Measurements from ENCODE around the gene VPS4A. TPM values are rescaled to one million over a fixed set of nuclear protein-coding genes. Genes with fewer than 3 reads are reported as not detected.
A peak's percentile ranks its signal among the peaks of the same experiment; 100 is the strongest.

The VPS4A gene
- total RNA-seq, 2 experiments from 2014 or later, result 34.3 to 35.8 TPM

DNA sequence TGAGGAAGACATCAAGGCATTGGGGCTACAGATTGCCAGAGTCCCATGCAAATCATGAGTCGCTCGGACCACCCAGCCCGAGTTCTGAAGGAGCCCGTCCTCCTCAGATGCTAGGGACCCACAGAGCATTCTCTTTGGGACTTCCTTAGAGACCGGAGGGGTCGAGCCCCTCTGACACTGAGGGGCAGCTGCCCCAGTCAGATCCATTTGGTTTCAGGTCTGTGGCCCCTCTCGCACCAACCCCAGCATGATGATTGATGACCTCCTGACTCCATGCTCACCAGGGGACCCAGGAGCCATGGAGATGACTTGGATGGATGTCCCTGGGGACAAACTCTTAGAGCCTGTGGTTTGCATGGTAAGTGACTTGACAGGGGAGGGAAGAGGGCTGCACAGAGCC, 11.2 kb downstream of the VPS4A start:
- CTCF ChIA-PET, result interaction anchor here (1.2 kb wide), 1 partner anchor 8 kb away, joined by 3 read pairs; the partner anchor contains the start of gene PDF
- Mint-ChIP-seq H3K4me1 (ENCODE audit: low read depth) (peaks cover 29% of the 10 kb centered on the region), H3K9me3 (no peaks in the 10 kb centered on the region), H3K4me3 (no peak overlapping the region), H3K27ac (no peak overlapping the region), H3K36me3 (ENCODE audit: low read depth) (peaks cover 30% of the 10 kb centered on the region), H3K27me3 (ENCODE audit: low read depth) (no peaks in the 10 kb centered on the region)
- DNase-seq, result no peak
- intact Hi-C loops (cut with micrococcal nuclease), result no loop called here

GRCh38 chr16:69323415-69323814, 12.3 kb downstream of the VPS4A start:
- Mint-ChIP-seq H3K27ac (no peak overlapping the region), H3K27me3 (ENCODE audit: low read depth) (no peaks in the 10 kb centered on the region), H3K9me3 (no peaks in the 10 kb centered on the region), H3K4me1 (ENCODE audit: low read depth) (peaks cover 37% of the 10 kb centered on the region), H3K4me3 (no peak overlapping the region), H3K36me3 (ENCODE audit: low read depth) (peaks cover 34% of the 10 kb centered on the region)
- intact Hi-C loops (cut with micrococcal nuclease), result no loop called here
- no peak for DNase-seq
- CTCF ChIA-PET, result interaction anchor here (1.5 kb wide), 1 partner anchor 11 kb away, joined by 6 read pairs; no protein-coding TSS in a partner anchor

GRCh38 chr16:69324013-69324531, 12.9 kb downstream of the VPS4A start:
- Mint-ChIP-seq H3K4me3 (no peak overlapping the region), H3K27me3 (ENCODE audit: low read depth) (no peaks in the 10 kb centered on the region), H3K9me3 (no peaks in the 10 kb centered on the region), H3K4me1 (ENCODE audit: low read depth) (peaks cover 44% of the 10 kb centered on the region), H3K27ac (no peak overlapping the region), H3K36me3 (ENCODE audit: low read depth) (peaks cover 40% of the 10 kb centered on the region)
- CTCF ChIA-PET, result interaction anchor here (1.5 kb wide), 1 partner anchor 12 kb away, joined by 6 read pairs; no protein-coding TSS in a partner anchor
- intact Hi-C loops (cut with micrococcal nuclease), result no loop called here
- no peak for DNase-seq

DNA sequence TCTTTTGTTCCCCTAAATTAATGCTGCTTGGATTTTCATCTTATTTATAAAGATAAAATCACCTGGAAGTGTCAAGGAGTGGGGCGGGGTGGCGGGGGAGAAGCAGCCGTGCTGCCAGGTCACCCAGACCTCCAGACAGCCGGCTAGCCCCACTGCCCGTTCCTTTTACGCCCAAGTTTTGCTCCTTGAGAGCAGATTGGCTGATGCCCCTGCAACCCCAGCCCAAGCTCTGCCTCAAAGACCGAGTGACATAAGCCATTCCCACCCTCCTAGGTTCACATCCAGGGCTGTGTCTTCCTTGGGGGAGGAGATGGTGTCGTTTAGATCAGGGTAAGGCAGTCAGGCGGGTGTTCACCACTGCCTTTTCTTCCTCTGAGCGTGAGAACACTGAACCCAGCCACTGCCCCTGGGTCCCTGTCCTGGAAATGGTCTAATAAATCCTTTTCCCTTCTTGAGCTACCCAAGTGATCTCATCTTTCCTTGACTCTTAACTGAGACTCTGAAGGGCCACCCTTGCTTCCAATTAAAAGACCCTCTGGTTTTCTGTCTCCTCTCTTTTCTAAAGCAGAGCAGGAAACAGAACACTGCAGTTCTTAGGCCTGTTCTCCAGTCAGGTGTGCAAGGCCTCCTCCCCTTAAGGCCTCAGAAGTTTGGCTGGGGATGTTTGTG, 13.6 kb downstream of the VPS4A start:
- Mint-ChIP-seq H3K9me3 (no peaks in the 10 kb centered on the region), H3K27me3 (ENCODE audit: low read depth) (no peaks in the 10 kb centered on the region), H3K27ac (peak overlapping the region; percentile 32), H3K4me1 (ENCODE audit: low read depth) (peaks cover 50% of the 10 kb centered on the region), H3K4me3 (no peak overlapping the region), H3K36me3 (ENCODE audit: low read depth) (peaks cover 42% of the 10 kb centered on the region)
- no peak for DNase-seq
- CTCF ChIA-PET, result no interaction called here
- intact Hi-C loops (cut with micrococcal nuclease), result no loop called here

DNA sequence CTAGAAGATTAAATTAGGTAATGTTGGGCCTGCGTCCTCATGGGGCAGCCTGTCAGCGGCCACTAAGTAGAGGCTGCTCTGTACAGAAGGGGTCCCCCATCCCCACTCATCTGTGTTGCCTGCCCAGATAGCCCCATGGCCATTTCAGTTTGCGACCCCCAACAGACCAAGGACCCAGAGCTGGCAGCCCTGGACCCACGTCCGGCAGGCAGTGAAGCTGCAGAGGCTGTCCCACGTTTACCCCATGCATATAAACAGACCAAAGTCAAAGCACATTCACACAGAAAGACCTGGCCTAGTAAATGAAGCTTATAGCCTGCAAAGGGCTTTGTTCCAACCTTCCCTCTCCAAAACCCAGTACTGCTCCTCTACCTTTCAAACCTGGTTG, 14.6 kb downstream of the VPS4A start:
- H3K4me1 Mint-ChIP-seq (ENCODE audit: low read depth), result peaks cover 50% of the 10 kb centered on the region
- H3K36me3 Mint-ChIP-seq (ENCODE audit: low read depth), result peaks cover 42% of the 10 kb centered on the region
- H3K4me3 Mint-ChIP-seq, result peak overlapping the region; percentile 2
- peak overlapping the region; percentile 43 for H3K27ac Mint-ChIP-seq
- H3K9me3 Mint-ChIP-seq, result no peaks in the 10 kb centered on the region
- CTCF ChIA-PET, result interaction anchor here (1.0 kb wide), 1 partner anchor 13 kb away, joined by 5 read pairs; the partner anchor contains the start of gene COG8
- no peak for DNase-seq
- H3K27me3 Mint-ChIP-seq (ENCODE audit: low read depth), result no peaks in the 10 kb centered on the region
- intact Hi-C loops (cut with micrococcal nuclease), result no loop called here

DNA sequence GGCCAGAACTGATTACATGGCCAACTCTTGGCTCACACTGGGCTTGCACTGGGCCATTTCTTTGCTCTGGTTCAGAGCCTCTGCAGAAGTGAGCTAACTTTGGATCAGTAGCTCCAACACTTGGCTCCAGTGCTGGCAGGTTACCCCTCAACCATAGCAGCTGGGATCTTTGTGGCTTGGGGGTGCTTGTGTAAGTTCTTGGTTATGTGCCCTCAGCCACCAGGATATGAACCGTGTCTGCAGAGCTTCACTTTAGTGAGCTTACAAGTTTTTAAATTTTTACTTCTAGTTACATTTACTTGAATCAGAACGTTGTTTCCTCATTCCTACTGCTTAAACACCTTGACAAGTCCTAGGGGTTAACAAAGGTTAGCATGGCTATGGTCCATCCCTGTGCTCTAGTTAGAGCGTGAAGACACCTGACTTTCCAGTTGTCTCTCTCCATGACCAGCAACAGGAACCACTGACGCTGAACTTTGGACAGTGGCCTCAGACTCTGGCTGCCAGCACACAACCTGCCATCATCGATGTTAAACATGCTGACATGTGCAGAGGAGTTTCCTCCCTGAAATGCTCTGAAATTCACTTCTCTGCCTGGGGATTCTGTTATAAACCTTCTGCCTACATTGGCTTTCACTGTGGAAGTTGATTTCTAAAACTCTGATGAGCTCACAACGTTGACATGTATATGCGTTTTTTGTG, 15.2 kb downstream of the VPS4A start:
- DNase-seq, result no peak
- Mint-ChIP-seq H3K4me3 (peak overlapping the region; percentile 2), H3K4me1 (ENCODE audit: low read depth) (peaks cover 52% of the 10 kb centered on the region), H3K27me3 (ENCODE audit: low read depth) (no peaks in the 10 kb centered on the region), H3K27ac (peak overlapping the region; percentile 48), H3K36me3 (ENCODE audit: low read depth) (peaks cover 44% of the 10 kb centered on the region), H3K9me3 (no peaks in the 10 kb centered on the region)
- CTCF ChIA-PET, result interaction anchor here (0.6 to 1.0 kb wide), 2 partner anchors 13 to 347 kb away, joined by 4 to 5 read pairs; partner anchors contain the start of gene COG8
- intact Hi-C loops (cut with micrococcal nuclease), result no loop called here

GRCh38 chr16:69327585-69328310, 16.6 kb downstream of the VPS4A start:
- CTCF ChIA-PET, result interaction anchor here (0.6 to 2.5 kb wide), 5 partner anchors 11 to 26 kb away, joined by 3 to 6 read pairs (median 3); no protein-coding TSS in a partner anchor
- Mint-ChIP-seq H3K27ac (peak overlapping the region; percentile 48), H3K27me3 (ENCODE audit: low read depth) (no peaks in the 10 kb centered on the region), H3K9me3 (no peaks in the 10 kb centered on the region), H3K4me3 (peak overlapping the region; percentile 86), H3K36me3 (ENCODE audit: low read depth) (peaks cover 41% of the 10 kb centered on the region), H3K4me1 (ENCODE audit: low read depth) (peaks cover 55% of the 10 kb centered on the region)
- DNase-seq, result no peak
- intact Hi-C loops (cut with micrococcal nuclease), result no loop called here

DNA sequence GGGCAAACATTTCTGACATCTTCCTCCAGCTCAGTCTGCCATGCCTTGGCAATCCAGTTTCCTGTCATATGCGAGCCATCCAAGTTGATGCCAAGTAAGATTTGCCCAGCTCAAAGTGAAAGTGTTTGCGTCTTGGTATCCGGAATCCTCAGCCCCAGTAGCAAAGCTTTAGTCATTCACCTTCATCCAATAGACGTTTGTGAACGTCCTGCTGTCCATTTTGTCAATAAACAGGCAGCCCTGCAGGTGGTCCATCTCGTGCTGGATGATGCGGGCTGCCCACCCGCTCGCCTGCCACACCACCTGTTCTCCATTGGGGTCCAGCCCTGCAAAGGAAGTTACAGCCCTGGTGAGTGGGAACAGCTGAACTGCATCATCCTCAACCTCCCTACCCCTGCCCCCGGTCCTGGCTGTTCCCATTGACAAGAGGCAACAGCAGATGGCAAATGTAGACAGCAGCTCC, 17.7 kb downstream of the VPS4A start:
- H3K4me1 Mint-ChIP-seq (ENCODE audit: low read depth), result peaks cover 55% of the 10 kb centered on the region
- no peaks in the 10 kb centered on the region for H3K9me3 Mint-ChIP-seq
- intact Hi-C loops (cut with micrococcal nuclease), result no loop called here
- CTCF ChIA-PET, result interaction anchor here (0.7 to 2.5 kb wide), 5 partner anchors 10 to 380 kb away, joined by 3 to 6 read pairs (median 3); no protein-coding TSS in a partner anchor
- H3K36me3 Mint-ChIP-seq (ENCODE audit: low read depth), result peaks cover 39% of the 10 kb centered on the region
- peak overlapping the region; percentile 72 for H3K27ac Mint-ChIP-seq
- no peak for DNase-seq
- peak overlapping the region; percentile 86 for H3K4me3 Mint-ChIP-seq
- no peaks in the 10 kb centered on the region for H3K27me3 Mint-ChIP-seq (ENCODE audit: low read depth)

- peaks cover 45% of the 10 kb centered on the region for H3K36me3 Mint-ChIP-seq (ENCODE audit: low read depth)
- peak overlapping the region; percentile 86 for H3K4me3 Mint-ChIP-seq
- no peaks in the 10 kb centered on the region for H3K27me3 Mint-ChIP-seq (ENCODE audit: low read depth)
Measured at GRCh38 chr16:69329369-69330285, 18.5 kb downstream of the VPS4A start.

GRCh38 chr16:69330286-69331109, 19.3 kb downstream of the VPS4A start, which contains the start of gene PDF:
PDF (minus strand) TSS chr16:69330588; CDS start chr16:69330570, 18 bp downstream.
- intact Hi-C loops (cut with micrococcal nuclease), result loop anchor here (1.0 to 2.0 kb wide), 4 partner anchors 9 to 424 kb away; partner anchors contain the start of genes COG8, NFAT5, NIP7 and NOB1
- Mint-ChIP-seq H3K27ac (peak within 1 kb of the TSS; percentile 85), H3K27me3 (ENCODE audit: low read depth) (no peaks in the 10 kb centered on the region), H3K4me1 (ENCODE audit: low read depth) (peaks cover 53% of the 10 kb centered on the region), H3K4me3 (peak within 1 kb of the TSS; percentile 86), H3K9me3 (no peaks in the 10 kb centered on the region), H3K36me3 (ENCODE audit: low read depth) (peaks cover 51% of the 10 kb centered on the region)
- CTCF ChIA-PET, result interaction anchor here (1.1 to 2.5 kb wide), 3 partner anchors 8 to 10 kb away, joined by 3 to 6 read pairs (median 4); no protein-coding TSS in a partner anchor
- DNase-seq, result peak; percentile 86

More at GRCh38 chr16:69329369-69330285, 18.5 kb downstream of the VPS4A start:
- Mint-ChIP-seq H3K9me3 (no peaks in the 10 kb centered on the region), H3K27ac (peak overlapping the region; percentile 72), H3K4me1 (ENCODE audit: low read depth) (peaks cover 55% of the 10 kb centered on the region)
- CTCF ChIA-PET, result interaction anchor here (0.7 to 2.5 kb wide), 5 partner anchors 7 to 379 kb away, joined by 3 to 6 read pairs (median 3); no protein-coding TSS in a partner anchor
- intact Hi-C loops (cut with micrococcal nuclease), result loop anchor here (1.0 to 2.0 kb wide), 4 partner anchors 10 to 425 kb away; partner anchors contain the start of genes COG8, NFAT5, NIP7 and NOB1
- DNase-seq, result peak; percentile 55

All from activated naive CD4-positive, alpha-beta T cell treated with anti-CD3 and anti-CD28 coated beads for 36 hours (primary cell).